ENCODE data around the gene KIF16B.

- TF ChIP-seq CTCF (IDR thresholded peaks at IDR 0.05) (no peak), POLR2A (IDR thresholded peaks at IDR 0.05) (no peak)
These were observed 258.5 kb downstream of the KIF16B start for GRCh38 chr20:16314748-16315159.
